SK-N-SH treated with all-trans-retinoic acid at 6 μM for 48 hours (cell line): ENCODE data around the gene ATP6V0B.

ENCODE experiments used
- ATAC-seq: fragments of 200-7000 bp; cut with Tn5 transposase; 3 replicates; pipeline ENCODE4 v1.9.1; 2020; ENCODE audit warnings: mild to moderate bottlenecking, moderate library complexity
- ARNTL ChIP-seq: fragments of 450-650 bp; formaldehyde crosslinking; IDR thresholded peaks from 2 replicates; pipeline ENCODE4 v1.5.0; 2020; ENCODE audit warnings: low read depth, mild to moderate bottlenecking, moderate library complexity, borderline replicate concordance
- BACH2 ChIP-seq: fragments of 250-450 bp; sonication (Bioruptor Pico); IDR thresholded peaks from 2 replicates; pipeline ENCODE4 v1.9.0; 2021; ENCODE audit warnings: mild to moderate bottlenecking, borderline replicate concordance
- CSDC2 ChIP-seq: fragments of 250-450 bp; sonication (Bioruptor Pico); IDR thresholded peaks from 2 replicates; pipeline ENCODE4 v1.5.0; 2020; ENCODE audit warnings: mild to moderate bottlenecking, moderate library complexity
- ESRRG ChIP-seq: fragments of 250-450 bp; sonication (Bioruptor Pico); IDR thresholded peaks from 2 replicates; pipeline ENCODE4 v1.6.1; 2021; ENCODE audit warnings: mild to moderate bottlenecking
- ISL1 ChIP-seq: fragments of 250-450 bp; sonication (Bioruptor Pico); IDR thresholded peaks from 2 replicates; pipeline ENCODE4 v2.1.2; 2022; ENCODE audit warnings: mild to moderate bottlenecking, moderate library complexity
- OSR1 ChIP-seq: fragments of 250-450 bp; sonication (Bioruptor Pico); IDR thresholded peaks from 2 replicates; pipeline ENCODE4 v1.8.0; 2022; ENCODE audit warnings: moderate library complexity, mild to moderate bottlenecking, inconsistent platforms
- PPARA ChIP-seq: fragments of 250-450 bp; sonication (Bioruptor Pico); IDR thresholded peaks from 2 replicates; pipeline ENCODE4 v1.5.0; 2020; ENCODE audit warnings: mild to moderate bottlenecking, borderline replicate concordance
- RARB ChIP-seq: fragments of 250-450 bp; sonication (Bioruptor Pico); IDR thresholded peaks from 2 replicates; pipeline ENCODE4 v1.8.0; 2021; ENCODE audit warnings: mild to moderate bottlenecking, moderate library complexity
- SNAI2 ChIP-seq: fragments of 250-450 bp; sonication (Bioruptor Pico); IDR thresholded peaks from 2 replicates; pipeline ENCODE4 v1.5.0; 2020; ENCODE audit warnings: mild to moderate bottlenecking, moderate library complexity
- TCF4 ChIP-seq: fragments of 250-450 bp; sonication (Bioruptor Pico); IDR thresholded peaks from 2 replicates; pipeline ENCODE4 v1.8.0; 2021; ENCODE audit warnings: mild to moderate bottlenecking, moderate library complexity, borderline replicate concordance
- TOX ChIP-seq: fragments of 250-450 bp; sonication (Bioruptor Pico); IDR thresholded peaks from 2 replicates; pipeline ENCODE4 v1.8.0; 2021; ENCODE audit warnings: mild to moderate bottlenecking, moderate library complexity, borderline replicate concordance
- ZC3H10 ChIP-seq: fragments of 250-450 bp; sonication (Bioruptor Pico); IDR thresholded peaks from 2 replicates; pipeline ENCODE4 v1.5.1; 2021; ENCODE audit warnings: mild to moderate bottlenecking, moderate library complexity
- ZFP3 ChIP-seq: fragments of 250-450 bp; sonication (Bioruptor Pico); IDR thresholded peaks from 2 replicates; pipeline ENCODE4 v1.5.0; 2020; ENCODE audit warnings: mild to moderate bottlenecking, moderate library complexity
- ZNF565 ChIP-seq: fragments of 450-650 bp; formaldehyde crosslinking; conservative IDR thresholded peaks from 2 replicates; pipeline ENCODE4 v1.5.0; 2020; ENCODE audit warnings: low read depth, mild to moderate bottlenecking, moderate library complexity
- ZNF70 ChIP-seq: fragments of 450-650 bp; formaldehyde crosslinking; IDR thresholded peaks from 2 replicates; pipeline ENCODE4 v1.5.0; 2020; ENCODE audit warnings: mild to moderate bottlenecking, moderate library complexity
- ZNF8 ChIP-seq: fragments of 450-650 bp; formaldehyde crosslinking; IDR thresholded peaks from 2 replicates; pipeline ENCODE4 v1.5.0; 2020; ENCODE audit warnings: mild to moderate bottlenecking, moderate library complexity
- TF ChIP-seq, protein P1 (sequence below): fragments of 250-450 bp; sonication (Bioruptor Pico); IDR thresholded peaks from 2 replicates; pipeline ENCODE4 v1.8.0; 2020; ENCODE audit warnings: mild to moderate bottlenecking, moderate library complexity, borderline replicate concordance
- TF ChIP-seq, protein P2 (sequence below): fragments of 250-450 bp; sonication (Bioruptor Pico); IDR thresholded peaks from 2 replicates; pipeline ENCODE4 v1.8.0; 2021; ENCODE audit warnings: low read depth, mild to moderate bottlenecking, moderate library complexity, borderline replicate concordance
- TF ChIP-seq, protein P3 (sequence below): fragments of 250-450 bp; sonication (Bioruptor Pico); IDR thresholded peaks from 2 replicates; pipeline ENCODE4 v1.5.1; 2020; ENCODE audit warnings: low read depth, mild to moderate bottlenecking, moderate library complexity
- TF ChIP-seq, protein P4 (sequence below): fragments of 250-450 bp; sonication (Bioruptor Pico); IDR thresholded peaks from 2 replicates; pipeline ENCODE4 v1.5.1; 2021; ENCODE audit warnings: mild to moderate bottlenecking, moderate library complexity
- TF ChIP-seq, protein P5 (sequence below): fragments of 250-450 bp; sonication (Bioruptor Pico); IDR thresholded peaks from 2 replicates; pipeline ENCODE4 v1.5.0; 2020; ENCODE audit warnings: mild to moderate bottlenecking, moderate library complexity

The ATP6V0B gene

DNA sequence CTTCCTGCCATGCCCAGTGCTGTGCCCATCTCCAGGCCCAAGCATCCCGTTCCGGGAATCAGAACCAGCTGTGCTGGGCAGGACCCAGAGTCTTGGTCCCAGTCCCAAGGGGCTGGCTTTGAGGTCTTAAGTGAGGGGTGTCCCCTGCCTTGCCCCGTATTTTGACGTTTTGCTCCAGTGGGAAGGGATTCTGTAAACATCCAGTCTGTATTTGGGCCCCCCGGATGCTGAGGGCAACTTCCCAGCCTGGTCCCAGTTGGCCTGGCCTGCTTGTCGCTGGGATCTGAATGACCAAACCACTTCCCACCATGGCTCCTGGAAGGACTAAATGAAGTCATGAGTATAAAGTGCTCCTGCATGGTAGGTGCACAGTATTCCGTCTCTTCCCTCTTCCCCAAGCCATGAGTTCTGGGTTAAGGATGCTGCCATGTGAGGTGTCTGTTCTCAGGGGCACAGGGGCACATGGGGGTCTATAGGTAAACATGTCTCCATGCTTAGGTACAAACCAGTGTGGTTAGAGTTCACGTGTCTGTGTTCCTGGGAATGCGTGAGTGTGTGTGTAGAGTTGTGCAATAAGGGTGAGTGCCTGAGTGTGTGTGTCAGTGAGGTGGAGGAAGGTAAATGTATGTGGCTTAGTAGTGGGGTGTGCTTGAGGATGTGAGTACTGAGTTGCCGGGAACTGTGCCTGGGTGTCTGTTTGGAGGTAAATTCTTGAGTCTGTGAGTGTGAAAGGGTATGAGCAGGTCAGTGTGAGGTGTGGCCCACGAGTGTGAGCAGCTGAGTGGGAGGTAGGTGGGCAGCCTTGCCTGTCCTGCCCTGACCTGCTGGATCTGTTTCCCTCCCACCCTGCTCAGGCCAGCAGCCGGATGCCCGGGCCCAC lies 5.7 kb downstream of the ATP6V0B start (continued):
- TF ChIP-seq CSDC2 (CRISPR knock-in tag) (no peak), ARNTL (CRISPR knock-in tag) (no peak), SNAI2 (no peak), ZC3H10 (CRISPR knock-in tag) (no peak), PPARA (CRISPR knock-in tag) (no peak)

DNA sequence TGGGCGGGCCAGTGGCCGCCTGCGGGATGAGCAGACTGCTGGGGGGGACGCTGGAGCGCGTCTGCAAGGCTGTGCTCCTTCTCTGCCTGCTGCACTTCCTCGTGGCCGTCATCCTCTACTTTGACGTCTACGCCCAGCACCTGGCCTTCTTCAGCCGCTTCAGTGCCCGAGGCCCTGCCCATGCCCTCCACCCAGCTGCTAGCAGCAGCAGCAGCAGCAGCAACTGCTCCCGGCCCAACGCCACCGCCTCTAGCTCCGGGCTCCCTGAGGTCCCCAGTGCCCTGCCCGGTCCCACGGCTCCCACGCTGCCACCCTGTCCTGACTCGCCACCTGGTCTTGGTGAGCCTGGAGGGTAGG lies 6.4 kb downstream of the ATP6V0B start:
- ATAC-seq, result no peak
- no peak for TF ChIP-seq ZFP3 (CRISPR knock-in tag)

DNA sequence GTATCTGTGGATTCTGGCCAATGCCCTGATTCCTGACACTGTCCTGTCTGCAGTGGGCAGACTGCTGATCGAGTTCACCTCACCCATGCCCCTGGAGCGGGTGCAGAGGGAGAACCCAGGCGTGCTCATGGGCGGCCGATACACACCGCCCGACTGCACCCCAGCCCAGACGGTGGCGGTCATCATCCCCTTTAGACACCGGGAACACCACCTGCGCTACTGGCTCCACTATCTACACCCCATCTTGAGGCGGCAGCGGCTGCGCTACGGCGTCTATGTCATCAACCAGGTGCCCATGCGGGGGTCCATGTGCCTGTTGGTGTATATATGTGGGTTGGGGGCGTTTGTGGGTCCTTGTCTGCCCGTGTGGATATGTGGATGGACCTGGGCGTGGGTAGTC lies 6.9 kb downstream of the ATP6V0B start:
- TF ChIP-seq, protein P1, sequence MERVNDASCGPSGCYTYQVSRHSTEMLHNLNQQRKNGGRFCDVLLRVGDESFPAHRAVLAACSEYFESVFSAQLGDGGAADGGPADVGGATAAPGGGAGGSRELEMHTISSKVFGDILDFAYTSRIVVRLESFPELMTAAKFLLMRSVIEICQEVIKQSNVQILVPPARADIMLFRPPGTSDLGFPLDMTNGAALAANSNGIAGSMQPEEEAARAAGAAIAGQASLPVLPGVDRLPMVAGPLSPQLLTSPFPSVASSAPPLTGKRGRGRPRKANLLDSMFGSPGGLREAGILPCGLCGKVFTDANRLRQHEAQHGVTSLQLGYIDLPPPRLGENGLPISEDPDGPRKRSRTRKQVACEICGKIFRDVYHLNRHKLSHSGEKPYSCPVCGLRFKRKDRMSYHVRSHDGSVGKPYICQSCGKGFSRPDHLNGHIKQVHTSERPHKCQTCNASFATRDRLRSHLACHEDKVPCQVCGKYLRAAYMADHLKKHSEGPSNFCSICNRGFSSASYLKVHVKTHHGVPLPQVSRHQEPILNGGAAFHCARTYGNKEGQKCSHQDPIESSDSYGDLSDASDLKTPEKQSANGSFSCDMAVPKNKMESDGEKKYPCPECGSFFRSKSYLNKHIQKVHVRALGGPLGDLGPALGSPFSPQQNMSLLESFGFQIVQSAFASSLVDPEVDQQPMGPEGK (CRISPR knock-in tag), result no peak
- TF ChIP-seq ZFP3 (CRISPR knock-in tag) (no peak), TCF4 (CRISPR knock-in tag) (no peak), ESRRG (CRISPR knock-in tag) (no peak), SNAI2 (no peak), RARB (no peak), PPARA (CRISPR knock-in tag) (no peak), BACH2 (CRISPR knock-in tag) (no peak), ZNF8 (CRISPR knock-in tag) (no peak), ZNF565 (CRISPR knock-in tag) (no peak), OSR1 (no peak), ARNTL (CRISPR knock-in tag) (no peak), ZC3H10 (CRISPR knock-in tag) (no peak), ZNF70 (CRISPR knock-in tag) (no peak), ISL1 (no peak), TOX (CRISPR knock-in tag) (no peak)
- TF ChIP-seq, protein P2, sequence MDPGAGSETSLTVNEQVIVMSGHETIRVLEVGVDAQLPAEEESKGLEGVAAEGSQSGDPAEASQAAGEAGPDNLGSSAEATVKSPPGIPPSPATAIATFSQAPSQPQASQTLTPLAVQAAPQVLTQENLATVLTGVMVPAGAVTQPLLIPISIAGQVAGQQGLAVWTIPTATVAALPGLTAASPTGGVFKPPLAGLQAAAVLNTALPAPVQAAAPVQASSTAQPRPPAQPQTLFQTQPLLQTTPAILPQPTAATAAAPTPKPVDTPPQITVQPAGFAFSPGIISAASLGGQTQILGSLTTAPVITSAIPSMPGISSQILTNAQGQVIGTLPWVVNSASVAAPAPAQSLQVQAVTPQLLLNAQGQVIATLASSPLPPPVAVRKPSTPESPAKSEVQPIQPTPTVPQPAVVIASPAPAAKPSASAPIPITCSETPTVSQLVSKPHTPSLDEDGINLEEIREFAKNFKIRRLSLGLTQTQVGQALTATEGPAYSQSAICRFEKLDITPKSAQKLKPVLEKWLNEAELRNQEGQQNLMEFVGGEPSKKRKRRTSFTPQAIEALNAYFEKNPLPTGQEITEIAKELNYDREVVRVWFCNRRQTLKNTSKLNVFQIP (CRISPR knock-in tag), result no peak
- TF ChIP-seq, protein P3, sequence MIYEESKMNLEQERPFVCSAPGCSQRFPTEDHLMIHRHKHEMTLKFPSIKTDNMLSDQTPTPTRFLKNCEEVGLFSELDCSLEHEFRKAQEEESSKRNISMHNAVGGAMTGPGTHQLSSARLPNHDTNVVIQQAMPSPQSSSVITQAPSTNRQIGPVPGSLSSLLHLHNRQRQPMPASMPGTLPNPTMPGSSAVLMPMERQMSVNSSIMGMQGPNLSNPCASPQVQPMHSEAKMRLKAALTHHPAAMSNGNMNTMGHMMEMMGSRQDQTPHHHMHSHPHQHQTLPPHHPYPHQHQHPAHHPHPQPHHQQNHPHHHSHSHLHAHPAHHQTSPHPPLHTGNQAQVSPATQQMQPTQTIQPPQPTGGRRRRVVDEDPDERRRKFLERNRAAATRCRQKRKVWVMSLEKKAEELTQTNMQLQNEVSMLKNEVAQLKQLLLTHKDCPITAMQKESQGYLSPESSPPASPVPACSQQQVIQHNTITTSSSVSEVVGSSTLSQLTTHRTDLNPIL, result no peak
- TF ChIP-seq, protein P4, sequence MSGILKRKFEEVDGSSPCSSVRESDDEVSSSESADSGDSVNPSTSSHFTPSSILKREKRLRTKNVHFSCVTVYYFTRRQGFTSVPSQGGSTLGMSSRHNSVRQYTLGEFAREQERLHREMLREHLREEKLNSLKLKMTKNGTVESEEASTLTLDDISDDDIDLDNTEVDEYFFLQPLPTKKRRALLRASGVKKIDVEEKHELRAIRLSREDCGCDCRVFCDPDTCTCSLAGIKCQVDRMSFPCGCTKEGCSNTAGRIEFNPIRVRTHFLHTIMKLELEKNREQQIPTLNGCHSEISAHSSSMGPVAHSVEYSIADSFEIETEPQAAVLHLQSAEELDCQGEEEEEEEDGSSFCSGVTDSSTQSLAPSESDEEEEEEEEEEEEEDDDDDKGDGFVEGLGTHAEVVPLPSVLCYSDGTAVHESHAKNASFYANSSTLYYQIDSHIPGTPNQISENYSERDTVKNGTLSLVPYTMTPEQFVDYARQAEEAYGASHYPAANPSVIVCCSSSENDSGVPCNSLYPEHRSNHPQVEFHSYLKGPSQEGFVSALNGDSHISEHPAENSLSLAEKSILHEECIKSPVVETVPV (CRISPR knock-in tag), result no peak
- TF ChIP-seq, protein P5, sequence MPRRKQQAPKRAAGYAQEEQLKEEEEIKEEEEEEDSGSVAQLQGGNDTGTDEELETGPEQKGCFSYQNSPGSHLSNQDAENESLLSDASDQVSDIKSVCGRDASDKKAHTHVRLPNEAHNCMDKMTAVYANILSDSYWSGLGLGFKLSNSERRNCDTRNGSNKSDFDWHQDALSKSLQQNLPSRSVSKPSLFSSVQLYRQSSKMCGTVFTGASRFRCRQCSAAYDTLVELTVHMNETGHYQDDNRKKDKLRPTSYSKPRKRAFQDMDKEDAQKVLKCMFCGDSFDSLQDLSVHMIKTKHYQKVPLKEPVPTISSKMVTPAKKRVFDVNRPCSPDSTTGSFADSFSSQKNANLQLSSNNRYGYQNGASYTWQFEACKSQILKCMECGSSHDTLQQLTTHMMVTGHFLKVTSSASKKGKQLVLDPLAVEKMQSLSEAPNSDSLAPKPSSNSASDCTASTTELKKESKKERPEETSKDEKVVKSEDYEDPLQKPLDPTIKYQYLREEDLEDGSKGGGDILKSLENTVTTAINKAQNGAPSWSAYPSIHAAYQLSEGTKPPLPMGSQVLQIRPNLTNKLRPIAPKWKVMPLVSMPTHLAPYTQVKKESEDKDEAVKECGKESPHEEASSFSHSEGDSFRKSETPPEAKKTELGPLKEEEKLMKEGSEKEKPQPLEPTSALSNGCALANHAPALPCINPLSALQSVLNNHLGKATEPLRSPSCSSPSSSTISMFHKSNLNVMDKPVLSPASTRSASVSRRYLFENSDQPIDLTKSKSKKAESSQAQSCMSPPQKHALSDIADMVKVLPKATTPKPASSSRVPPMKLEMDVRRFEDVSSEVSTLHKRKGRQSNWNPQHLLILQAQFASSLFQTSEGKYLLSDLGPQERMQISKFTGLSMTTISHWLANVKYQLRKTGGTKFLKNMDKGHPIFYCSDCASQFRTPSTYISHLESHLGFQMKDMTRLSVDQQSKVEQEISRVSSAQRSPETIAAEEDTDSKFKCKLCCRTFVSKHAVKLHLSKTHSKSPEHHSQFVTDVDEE, result no peak
- ATAC-seq, result no peak
